A549 (cell line): ENCODE results near the gene HNRNPM. TPM values are rescaled to one million over a fixed set of nuclear protein-coding genes. Genes with fewer than 3 reads are reported as not detected.

Source experiments
- ATAC-seq, 2 experiments: fragments of 200-7000 bp in 1 of 2; fragments of >200 bp in 1 of 2; cut with Nextera tagmentation in 1 of 2; cut with Tn5 transposase in 1 of 2; 3 replicates each; pipeline versions ENCODE4 v1.8.0 to v1.9.1; 2018 to 2020; ENCODE audit warnings: mild to moderate bottlenecking in 1 of 2, moderate library complexity in 1 of 2
- CTCF ChIA-PET: fragments of 300-600 bp; sonication (Branson Sonifier 250); formaldehyde crosslinking; extraction: SDS; loops from one replicate; lab custom pipeline; 2021; ENCODE audit warnings: antibody characterized with exemption, inconsistent platforms; lab: Yijun Ruan, JAX
- POLR2A ChIA-PET: fragments of 350-600 bp; formaldehyde crosslinking; extraction: SDS; loops from one replicate; lab custom pipeline; 2021; ENCODE audit warnings: antibody characterized with exemption, inconsistent platforms; lab: Yijun Ruan, JAX
- DNase-seq, 2 experiments: peaks; one replicate each; pipeline versions ENCODE4 v3.0.0 to v3.0.0-alpha.2; 2011 to 2016; ENCODE audit warnings: low read depth in 1 of 2, low spot score in 1 of 2
- FAIRE-seq: peaks from 2 replicates; lab custom pipeline; 2011; peaks lifted over from hg19 to GRCh38; lab: Jason Lieb, UNC
- H3K27ac ChIP-seq, 2 experiments: fragments of >200 bp; sonication (Bioruptor Twin); formaldehyde crosslinking; 3 replicates each; pipeline ENCODE4 v1.5.1; 2016 to 2017
- H3K4me1 ChIP-seq: fragments of >200 bp; sonication (Bioruptor Twin); formaldehyde crosslinking; 3 replicates; pipeline ENCODE4 v1.6.1; 2016
- H3K4me2 ChIP-seq: fragments of >200 bp; sonication (Bioruptor Twin); formaldehyde crosslinking; 3 replicates; pipeline ENCODE4 v1.6.1; 2016
- H3K4me3 ChIP-seq: fragments of >200 bp; sonication (Bioruptor Twin); formaldehyde crosslinking; 3 replicates; pipeline ENCODE4 v1.5.1; 2016
- H3K9me3 ChIP-seq: fragments of >200 bp; sonication (Bioruptor Twin); formaldehyde crosslinking; 3 replicates; pipeline ENCODE4 v1.6.1; 2016
- BCL3 ChIP-seq: fragments of >200 bp; sonication (Bioruptor Twin); formaldehyde crosslinking; IDR thresholded peaks from 3 replicates; pipeline ENCODE4 v1.6.1; 2016
- BHLHE40 ChIP-seq: IDR thresholded peaks from 2 replicates; pipeline ENCODE4 v1.6.1; 2012; ENCODE audit warnings: low read depth, low read length, inconsistent platforms
- CBX8 ChIP-seq: fragments of 200-600 bp; sonication (generic); IDR thresholded peaks from 2 replicates; pipeline ENCODE4 v1.6.1; 2016
- CHD2 ChIP-seq: fragments of 150-350 bp; IDR thresholded peaks from 2 replicates; pipeline ENCODE4 v1.6.1; 2014; ENCODE audit warnings: low read length; ENCODE audit not compliant: partially characterized antibody
- EHMT2 ChIP-seq: fragments of 200-600 bp; sonication (generic); IDR thresholded peaks from 2 replicates; pipeline ENCODE4 v1.6.1; 2016; ENCODE audit warnings: antibody characterized with exemption, low read depth, mild to moderate bottlenecking, moderate library complexity
- ELK1 ChIP-seq: fragments of 150-350 bp; IDR thresholded peaks from 2 replicates; pipeline ENCODE4 v1.6.1; 2014; ENCODE audit warnings: low read depth, mild to moderate bottlenecking, low read length
- GATA3 ChIP-seq: IDR thresholded peaks from 2 replicates; pipeline ENCODE4 v1.6.1; 2012; ENCODE audit warnings: borderline replicate concordance
- HES2 ChIP-seq: fragments of >200 bp; sonication (Bioruptor Twin); formaldehyde crosslinking; IDR thresholded peaks from 2 replicates; pipeline ENCODE4 v1.6.1; 2016
- HMGXB4 ChIP-seq: fragments of 250-450 bp; sonication (Bioruptor Pico); IDR thresholded peaks from 2 replicates; pipeline ENCODE4 v1.5.0; 2021; ENCODE audit warnings: mild to moderate bottlenecking, moderate library complexity, borderline replicate concordance
- HOXA7 ChIP-seq: fragments of 250-450 bp; sonication (Bioruptor Pico); IDR thresholded peaks from 2 replicates; pipeline ENCODE4 v1.5.0; 2020; ENCODE audit warnings: mild to moderate bottlenecking, moderate library complexity
- KDM1A ChIP-seq: fragments of 200-600 bp; sonication (generic); IDR thresholded peaks from 2 replicates; pipeline ENCODE4 v1.6.1; 2016; ENCODE audit warnings: low read depth, mild to moderate bottlenecking
- MAFK ChIP-seq: fragments of 450-650 bp; IDR thresholded peaks from 2 replicates; pipeline ENCODE4 v1.6.1; 2014; ENCODE audit not compliant: partially characterized antibody
- MYC ChIP-seq: IDR thresholded peaks from 2 replicates; pipeline ENCODE4 v1.6.1; 2012; ENCODE audit warnings: mild to moderate bottlenecking, inconsistent platforms, low read length, improper control_type of control experiment, borderline replicate concordance
- NFE2L2 ChIP-seq: fragments of 150-350 bp; conservative IDR thresholded peaks from 2 replicates; pipeline ENCODE4 v1.6.1; 2014; ENCODE audit warnings: low read length
- NR3C1 ChIP-seq: fragments of >200 bp; sonication (Bioruptor Twin); formaldehyde crosslinking; IDR thresholded peaks from 3 replicates; pipeline ENCODE4 v1.6.1; 2017
- PBX3 ChIP-seq: IDR thresholded peaks from 2 replicates; pipeline ENCODE4 v1.6.1; 2012
- RAD21 ChIP-seq, 2 experiments: fragments of >200 bp in 1 of 2; sonication (Bioruptor Twin) in 1 of 2; formaldehyde crosslinking in 1 of 2; IDR thresholded peaks in 1 of 2; conservative IDR thresholded peaks in 1 of 2; 2 replicates in 1 of 2; 3 replicates in 1 of 2; pipeline ENCODE4 v1.6.1; 2012 to 2018; ENCODE audit warnings: inconsistent platforms in 1 of 2
- RARB ChIP-seq: fragments of 250-450 bp; sonication (Bioruptor Pico); IDR thresholded peaks from 2 replicates; pipeline ENCODE4 v1.8.0; 2021; ENCODE audit warnings: mild to moderate bottlenecking, moderate library complexity
- RFX5 ChIP-seq: fragments of 450-650 bp; IDR thresholded peaks from 2 replicates; pipeline ENCODE4 v1.7.1; 2014; ENCODE audit warnings: antibody characterized with exemption, mild to moderate bottlenecking, moderate library complexity
- RNF2 ChIP-seq: fragments of 200-600 bp; sonication (generic); IDR thresholded peaks from 2 replicates; pipeline ENCODE4 v1.6.1; 2016; ENCODE audit warnings: low read depth, mild to moderate bottlenecking, antibody characterized with exemption, moderate library complexity, borderline replicate concordance
- SMC3 ChIP-seq: fragments of >200 bp; sonication (Bioruptor Twin); formaldehyde crosslinking; IDR thresholded peaks from 3 replicates; pipeline ENCODE4 v1.6.1; 2018; ENCODE audit warnings: inconsistent platforms
- SREBF2 ChIP-seq: fragments of 450-650 bp; IDR thresholded peaks from 2 replicates; pipeline ENCODE4 v1.6.1; 2014; ENCODE audit warnings: mild to moderate bottlenecking, moderate library complexity
- TP53 ChIP-seq: fragments of 250-450 bp; sonication (Bioruptor Pico); IDR thresholded peaks from 2 replicates; pipeline ENCODE4 v1.5.0; 2021; ENCODE audit warnings: mild to moderate bottlenecking, moderate library complexity
- ZNF302 ChIP-seq: fragments of 250-450 bp; sonication (Bioruptor Pico); IDR thresholded peaks from 2 replicates; pipeline ENCODE4 v1.9.0; 2021; ENCODE audit warnings: inconsistent platforms, mild to moderate bottlenecking, moderate library complexity
- WGBS: methylation state at CpG from one replicate; pipeline ENCODE4 v1.1.6; 2017; ENCODE audit errors: missing lambda C conversion rate; 5-methylcytosine and 5-hydroxymethylcytosine counted together
- polyA plus RNA-seq, 4 experiments: library from polyadenylated mRNA; depleted of rRNA in 3 of 4; stranded (reverse); fragments of >200 nt; fragmentation: RNase III in 1 of 4; extraction: RNeasy Plus Mini Kit Qiagen cat#74134 plus additional on column Dnase treatment in 1 of 4; gene quantifications; 2 replicates in 3 of 4; 3 replicates in 1 of 4; pipeline ENCODE4 v1.2.3, GENCODE V29; 2011 to 2017

HNRNPM gene
- polyA plus RNA-seq, 2 of the 4 experiments (the other 2 are of a cell fraction), result 168 to 352 TPM

- TF ChIP-seq BHLHE40, result no peak
- TF ChIP-seq, all 56 proteins: peak for 0
Measured at GRCh38 chr19:8457827-8458226, 13.1 kb downstream of the HNRNPM start (continued).

- Histone ChIP-seq H3K4me2 (peak overlapping the region; percentile 73), H3K4me1 (peaks cover 70% of the 10 kb centered on the region), H3K27ac (peak overlapping the region; percentile 67 to 84; a peak in 5 of 6 replicates), H3K9me3 (no peaks in the 10 kb centered on the region), H3K4me3 (no peak overlapping the region)
- FAIRE-seq, result no peak
- 40% methylated on average over 5 of the region's 5 CpGs for WGBS
- CTCF ChIA-PET, result interaction anchor here (1.0 kb wide), 1 partner anchor 47 kb away, joined by 3 read pairs; no protein-coding TSS in a partner anchor
- DNase-seq, result no peak
- POLR2A ChIA-PET, result interaction anchor here (1.0 kb wide), 1 partner anchor 14 kb away, joined by 3 read pairs; the partner anchor contains the start of gene HNRNPM
- TF ChIP-seq NR3C1, result no peak
- no peak for TF ChIP-seq TP53
- no peak for TF ChIP-seq CHD2
- TF ChIP-seq RNF2, result no peak
- TF ChIP-seq GATA3, result no peak
- no peak for TF ChIP-seq NFE2L2
- no peak for TF ChIP-seq HOXA7
- TF ChIP-seq SREBF2, result no peak
- TF ChIP-seq ELK1, result no peak
- no peak for TF ChIP-seq SMC3
- no peak for TF ChIP-seq PBX3
- TF ChIP-seq KDM1A, result no peak
- TF ChIP-seq EHMT2, result no peak
- no peak for TF ChIP-seq HES2
- TF ChIP-seq MYC, result no peak
- TF ChIP-seq, all 56 proteins: peak for 0
- ATAC-seq, result no peak
Measured at GRCh38 chr19:8458380-8458779, 13.6 kb downstream of the HNRNPM start.

- FAIRE-seq (no peak), ATAC-seq (peak; percentile 41 to 63; a peak in 3 of 6 replicates), DNase-seq (no peak)
- H3K9me3 ChIP-seq, result no peaks in the 10 kb centered on the region
- TF ChIP-seq BCL3 (no peak), BHLHE40 (no peak), RFX5 (no peak), RAD21 (conservative IDR thresholded peaks at IDR 0.05 in 1 of 2, IDR thresholded peaks at IDR 0.05 in 1 of 2) (no peak), RARB (CRISPR knock-in tag) (no peak), MAFK (no peak), HMGXB4 (no peak), HES2 (no peak), CBX8 (no peak), ZNF302 (CRISPR knock-in tag) (no peak)
- peak overlapping the region; percentile 67 to 84 for H3K27ac ChIP-seq
- ChIA-PET CTCF (interaction anchor here (1.2 to 1.9 kb wide), 5 partner anchors 17 to 106 kb away, joined by 3 to 4 read pairs (median 3); partner anchors contain the start of gene MARCHF2), POLR2A (interaction anchor here (1.1 to 1.3 kb wide), 2 partner anchors 14 to 55 kb away, joined by 4 to 5 read pairs; partner anchors contain the start of genes HNRNPM and ZNF414)
- peak overlapping the region; percentile 73 for H3K4me2 ChIP-seq
- WGBS, result 16% methylated on average over 7 of the region's 7 CpGs
- H3K4me1 ChIP-seq, result peaks cover 63% of the 10 kb centered on the region
- peak overlapping the region; percentile 16; the same call in 2 of the 3 replicates for H3K4me3 ChIP-seq
Measured at GRCh38 chr19:8459095-8459494, 14.3 kb downstream of the HNRNPM start.
